ENCODE data around the gene LMX1B.

The LMX1B gene

GRCh38 chr9:126617823-126618165 lies 4.1 kb downstream of the LMX1B start:
- DNase-seq (ENCODE audit: low read depth, low spot score) = no peak

- DNase-seq (ENCODE audit: low read depth, low spot score) = no peak
Observed at GRCh38 chr9:126618190-126618584, 4.5 kb downstream of the LMX1B start.

GRCh38 chr9:126618585-126619360 lies 5.0 kb downstream of the LMX1B start:
- DNase-seq (ENCODE audit: low read depth, low spot score) = no peak

- no peak for DNase-seq (ENCODE audit: low read depth, low spot score)
Observed at GRCh38 chr9:126619361-126620135, 5.8 kb downstream of the LMX1B start.

- no peak for DNase-seq (ENCODE audit: low read depth, low spot score)
Observed at GRCh38 chr9:126620478-126620877, 6.8 kb downstream of the LMX1B start.

GRCh38 chr9:126621061-126621918 lies 7.6 kb downstream of the LMX1B start:
- no peak for DNase-seq (ENCODE audit: low read depth, low spot score)

- DNase-seq (ENCODE audit: low read depth, low spot score) = no peak
Observed at GRCh38 chr9:126621919-126622735, 8.4 kb downstream of the LMX1B start.

GRCh38 chr9:126623314-126623666 lies 9.6 kb downstream of the LMX1B start:
- DNase-seq (ENCODE audit: low read depth, low spot score) = no peak

GRCh38 chr9:126623667-126624478 lies 10.1 kb downstream of the LMX1B start:
- no peak for DNase-seq (ENCODE audit: low read depth, low spot score)

- DNase-seq (ENCODE audit: low read depth, low spot score) = no peak
Observed at GRCh38 chr9:126624479-126624826, 10.7 kb downstream of the LMX1B start.

- no peak for DNase-seq (ENCODE audit: low read depth, low spot score)
Observed at GRCh38 chr9:126624912-126625311, 11.2 kb downstream of the LMX1B start.

GRCh38 chr9:126625329-126626126 lies 11.8 kb downstream of the LMX1B start:
- no peak for DNase-seq (ENCODE audit: low read depth, low spot score)

- no peak for DNase-seq (ENCODE audit: low read depth, low spot score)
Observed at GRCh38 chr9:126626127-126626925, 12.6 kb downstream of the LMX1B start.

GRCh38 chr9:126626926-126627233 lies 13.2 kb downstream of the LMX1B start:
- no peak for DNase-seq (ENCODE audit: low read depth, low spot score)

GRCh38 chr9:126628146-126628545 lies 14.4 kb downstream of the LMX1B start:
- no peak for DNase-seq (ENCODE audit: low read depth, low spot score)

- DNase-seq (ENCODE audit: low read depth, low spot score) = no peak
Observed at GRCh38 chr9:126628969-126629674, 15.4 kb downstream of the LMX1B start.

GRCh38 chr9:126630458-126631237 lies 16.9 kb downstream of the LMX1B start:
- no peak for DNase-seq (ENCODE audit: low read depth, low spot score)

GRCh38 chr9:126631254-126631653 lies 17.5 kb downstream of the LMX1B start:
- DNase-seq (ENCODE audit: low read depth, low spot score) = no peak
